ENCODE data around the gene SPACA9. TPM values are rescaled to one million over a fixed set of nuclear protein-coding genes. Genes with fewer than 3 reads are reported as not detected.

SPACA9 gene
- total and polyA plus RNA-seq, 11 donors: 1.6 to 6.9 (median 4.6) TPM

DNA sequence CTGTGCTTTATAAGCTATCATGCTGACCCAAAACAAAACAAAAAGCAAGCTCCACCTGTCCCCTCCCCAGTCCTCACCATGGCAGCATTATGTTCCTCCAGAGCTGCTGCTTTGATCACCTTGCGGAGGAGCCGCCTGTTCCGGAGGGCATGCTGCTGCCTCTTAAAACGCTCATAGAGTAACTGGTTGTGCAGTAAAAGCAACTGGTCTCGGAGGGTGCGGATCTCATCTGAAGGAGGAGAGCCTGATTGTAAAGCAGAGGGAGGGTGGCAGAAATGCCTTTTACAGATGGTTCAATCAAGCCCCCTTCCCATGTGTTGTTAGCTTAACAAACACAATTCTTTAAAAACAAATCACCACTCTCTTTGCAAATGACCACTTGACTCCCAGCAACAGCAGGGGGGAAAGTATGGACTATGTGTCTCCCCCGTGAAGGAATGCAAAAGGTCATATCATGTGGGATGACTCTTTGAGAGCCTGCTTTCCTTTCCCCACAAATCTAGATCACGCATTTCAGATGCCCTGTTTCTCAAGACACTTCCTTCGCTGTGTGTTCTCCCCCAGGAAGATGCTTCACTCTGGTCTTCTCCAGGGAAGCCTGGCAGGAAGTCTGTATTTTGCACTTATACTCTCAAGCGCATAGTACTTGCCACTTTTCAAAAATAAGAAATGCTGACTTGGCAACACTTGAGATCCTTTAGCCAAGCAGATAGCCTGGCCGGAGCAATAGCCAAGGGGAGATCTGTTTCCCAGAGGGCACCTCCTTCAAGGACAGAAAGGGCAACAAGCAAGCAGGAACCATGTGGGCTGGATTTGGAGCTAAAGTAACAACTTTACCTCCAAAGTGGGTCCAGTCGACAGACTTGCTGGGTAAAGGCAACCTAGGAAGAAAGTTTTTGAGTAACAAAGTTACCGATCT is 25.1 kb downstream of the SPACA9 start:
- WGBS, 4 donors: 80 to 86% (median 83%) methylated on average over 13 of the region's 13 CpGs
- TF ChIP-seq, protein P1, sequence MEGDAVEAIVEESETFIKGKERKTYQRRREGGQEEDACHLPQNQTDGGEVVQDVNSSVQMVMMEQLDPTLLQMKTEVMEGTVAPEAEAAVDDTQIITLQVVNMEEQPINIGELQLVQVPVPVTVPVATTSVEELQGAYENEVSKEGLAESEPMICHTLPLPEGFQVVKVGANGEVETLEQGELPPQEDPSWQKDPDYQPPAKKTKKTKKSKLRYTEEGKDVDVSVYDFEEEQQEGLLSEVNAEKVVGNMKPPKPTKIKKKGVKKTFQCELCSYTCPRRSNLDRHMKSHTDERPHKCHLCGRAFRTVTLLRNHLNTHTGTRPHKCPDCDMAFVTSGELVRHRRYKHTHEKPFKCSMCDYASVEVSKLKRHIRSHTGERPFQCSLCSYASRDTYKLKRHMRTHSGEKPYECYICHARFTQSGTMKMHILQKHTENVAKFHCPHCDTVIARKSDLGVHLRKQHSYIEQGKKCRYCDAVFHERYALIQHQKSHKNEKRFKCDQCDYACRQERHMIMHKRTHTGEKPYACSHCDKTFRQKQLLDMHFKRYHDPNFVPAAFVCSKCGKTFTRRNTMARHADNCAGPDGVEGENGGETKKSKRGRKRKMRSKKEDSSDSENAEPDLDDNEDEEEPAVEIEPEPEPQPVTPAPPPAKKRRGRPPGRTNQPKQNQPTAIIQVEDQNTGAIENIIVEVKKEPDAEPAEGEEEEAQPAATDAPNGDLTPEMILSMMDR (IDR thresholded peaks at IDR 0.05): no peak
- no peak for TF ChIP-seq POLR2A (IDR thresholded peaks at IDR 0.05)
- Histone ChIP-seq H3K27me3 (no peaks in the 10 kb centered on the region), H3K27ac (no peak overlapping the region), H3K4me3 (no peak overlapping the region), H3K9me3 (no peaks in the 10 kb centered on the region), H3K36me3 (peaks cover 0 to 100% (median 88%) of the 10 kb centered on the region in 9 donors), H3K4me1 (peaks cover 0 to 15% (median 0%) of the 10 kb centered on the region in 12 donors)
- DNase-seq (no peak), ATAC-seq (no peak)
- intact Hi-C loops (cut with DNase I): loop anchor here in 2 of 10 donors (5.0 to 10.0 kb wide), 3 partner anchors 68 to 102 kb away; partner anchors contain the start of gene GFI1B (in 1 of the 2)

DNA sequence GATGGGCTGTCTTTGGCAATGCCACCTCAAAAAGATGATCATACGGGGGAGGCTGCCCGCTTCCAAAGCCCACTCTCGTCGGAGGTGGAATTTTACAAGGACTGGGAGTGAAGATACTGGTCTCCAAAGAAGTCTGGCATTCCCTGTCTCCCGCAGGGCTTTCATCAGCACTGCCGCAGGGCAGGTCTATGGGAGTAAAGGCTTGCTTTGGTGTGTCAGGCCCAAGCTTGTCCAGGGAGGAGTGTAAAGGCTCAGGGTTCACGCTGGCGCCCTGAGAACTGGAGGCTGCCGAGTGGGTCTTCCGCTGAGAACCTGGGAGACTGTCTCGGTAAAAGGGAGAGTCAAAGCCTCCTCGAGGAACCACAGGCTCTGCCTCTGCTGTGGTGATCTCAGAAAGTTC is 27.0 kb downstream of the SPACA9 start:
- 93 to 95% (median 93%) methylated on average over 12 of the region's 12 CpGs for WGBS, 4 donors
- no peaks in the 10 kb centered on the region for H3K27me3 ChIP-seq
- TF ChIP-seq, protein P1 (IDR thresholded peaks at IDR 0.05): no peak
- no peak for TF ChIP-seq POLR2A (IDR thresholded peaks at IDR 0.05)
- peaks cover 0 to 100% (median 88%) of the 10 kb centered on the region in 9 donors for H3K36me3 ChIP-seq
- no peak overlapping the region for H3K27ac ChIP-seq
- H3K4me3 ChIP-seq: no peak overlapping the region
- no peak for ATAC-seq
- no peaks in the 10 kb centered on the region for H3K9me3 ChIP-seq
- intact Hi-C loops (cut with DNase I): loop anchor here in 1 of 10 donors (10.0 kb wide), 1 partner anchor 69 kb away; the partner anchor contains the start of gene GFI1B
- no peak for DNase-seq
- H3K4me1 ChIP-seq: peaks cover 0 to 15% (median 0%) of the 10 kb centered on the region in 12 donors

DNA sequence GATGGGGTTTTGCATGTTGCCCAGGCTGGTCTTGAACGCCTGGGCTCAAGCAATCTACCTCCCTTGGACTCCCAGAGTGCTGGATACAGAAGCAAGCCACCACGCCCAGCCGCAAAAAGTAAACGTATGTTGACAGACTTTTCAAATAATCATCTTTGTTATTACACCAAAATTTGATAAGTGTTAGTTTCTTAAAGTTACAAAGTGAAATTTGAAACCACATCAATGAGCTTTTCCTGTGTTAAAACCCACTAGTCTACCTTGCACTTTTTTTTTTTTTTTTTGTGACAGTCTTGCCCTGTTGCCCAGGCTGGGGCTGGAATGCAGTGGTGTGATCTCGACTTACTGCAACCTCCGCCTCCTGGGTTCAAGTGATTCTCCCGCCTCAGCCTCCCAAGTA is 29.9 kb downstream of the SPACA9 start:
- ATAC-seq (no peak), DNase-seq (no peak)
- H3K9me3 ChIP-seq: no peaks in the 10 kb centered on the region
- H3K27ac ChIP-seq: no peak overlapping the region
- no peak overlapping the region for H3K4me3 ChIP-seq
- TF ChIP-seq, protein P1 (IDR thresholded peaks at IDR 0.05): no peak
- no peak for TF ChIP-seq POLR2A (IDR thresholded peaks at IDR 0.05)
- intact Hi-C loops (cut with DNase I): loop anchor here in 1 of 10 donors (10.0 kb wide), 1 partner anchor 66 kb away; the partner anchor contains the start of gene GFI1B
- 91 to 96% (median 92%) methylated on average over 7 of the region's 7 CpGs for WGBS, 4 donors
- peaks cover 0 to 12% (median 0%) of the 10 kb centered on the region in 12 donors for H3K4me1 ChIP-seq
- no peaks in the 10 kb centered on the region for H3K27me3 ChIP-seq
- peaks cover 0 to 100% (median 79%) of the 10 kb centered on the region in 9 donors for H3K36me3 ChIP-seq

DNA sequence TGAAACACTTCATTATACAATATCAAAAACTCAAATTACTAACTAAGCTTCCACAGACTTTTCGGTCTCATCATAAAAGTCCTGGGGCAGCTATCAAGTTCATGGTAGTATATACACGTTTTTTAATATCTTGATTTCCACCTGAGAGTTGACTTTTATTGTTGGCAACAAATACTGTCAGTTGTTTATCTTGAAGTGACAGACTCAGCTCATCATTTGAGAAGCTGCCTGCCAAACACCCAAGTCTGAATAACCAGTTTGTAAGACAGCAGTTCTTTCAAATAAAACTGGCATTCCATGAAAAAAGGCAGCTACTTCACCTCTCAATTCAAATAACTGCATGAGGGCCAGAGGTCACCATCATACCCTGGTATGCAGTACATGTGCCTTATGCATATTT is 30.6 kb downstream of the SPACA9 start:
- Histone ChIP-seq H3K4me1 (peaks cover 0 to 6% (median 0%) of the 10 kb centered on the region in 12 donors), H3K4me3 (no peak overlapping the region), H3K36me3 (peaks cover 0 to 100% (median 77%) of the 10 kb centered on the region in 9 donors), H3K9me3 (no peaks in the 10 kb centered on the region), H3K27me3 (no peaks in the 10 kb centered on the region), H3K27ac (no peak overlapping the region)
- DNase-seq (no peak), ATAC-seq (no peak)
- intact Hi-C loops (cut with DNase I): loop anchor here in 1 of 10 donors (10.0 kb wide), 1 partner anchor 65 kb away; the partner anchor contains the start of gene GFI1B
- WGBS, 4 donors: 78 to 83% (median 82%) methylated on average over 2 of the region's 2 CpGs
- TF ChIP-seq, protein P1 (IDR thresholded peaks at IDR 0.05): no peak
- no peak for TF ChIP-seq POLR2A (IDR thresholded peaks at IDR 0.05)
